ENCODE results near the gene SLC66A2.

- TF ChIP-seq YY1 (IDR thresholded peaks at IDR 0.05; ENCODE audit: low read depth), result peak; percentile 31; the same call in 1 of the 2 replicates
- TF ChIP-seq FOXM1 (IDR thresholded peaks at IDR 0.05; ENCODE audit: borderline replicate concordance, low read depth), result peak; percentile 15; the same call in 1 of the 2 replicates
- TF ChIP-seq, protein P1, sequence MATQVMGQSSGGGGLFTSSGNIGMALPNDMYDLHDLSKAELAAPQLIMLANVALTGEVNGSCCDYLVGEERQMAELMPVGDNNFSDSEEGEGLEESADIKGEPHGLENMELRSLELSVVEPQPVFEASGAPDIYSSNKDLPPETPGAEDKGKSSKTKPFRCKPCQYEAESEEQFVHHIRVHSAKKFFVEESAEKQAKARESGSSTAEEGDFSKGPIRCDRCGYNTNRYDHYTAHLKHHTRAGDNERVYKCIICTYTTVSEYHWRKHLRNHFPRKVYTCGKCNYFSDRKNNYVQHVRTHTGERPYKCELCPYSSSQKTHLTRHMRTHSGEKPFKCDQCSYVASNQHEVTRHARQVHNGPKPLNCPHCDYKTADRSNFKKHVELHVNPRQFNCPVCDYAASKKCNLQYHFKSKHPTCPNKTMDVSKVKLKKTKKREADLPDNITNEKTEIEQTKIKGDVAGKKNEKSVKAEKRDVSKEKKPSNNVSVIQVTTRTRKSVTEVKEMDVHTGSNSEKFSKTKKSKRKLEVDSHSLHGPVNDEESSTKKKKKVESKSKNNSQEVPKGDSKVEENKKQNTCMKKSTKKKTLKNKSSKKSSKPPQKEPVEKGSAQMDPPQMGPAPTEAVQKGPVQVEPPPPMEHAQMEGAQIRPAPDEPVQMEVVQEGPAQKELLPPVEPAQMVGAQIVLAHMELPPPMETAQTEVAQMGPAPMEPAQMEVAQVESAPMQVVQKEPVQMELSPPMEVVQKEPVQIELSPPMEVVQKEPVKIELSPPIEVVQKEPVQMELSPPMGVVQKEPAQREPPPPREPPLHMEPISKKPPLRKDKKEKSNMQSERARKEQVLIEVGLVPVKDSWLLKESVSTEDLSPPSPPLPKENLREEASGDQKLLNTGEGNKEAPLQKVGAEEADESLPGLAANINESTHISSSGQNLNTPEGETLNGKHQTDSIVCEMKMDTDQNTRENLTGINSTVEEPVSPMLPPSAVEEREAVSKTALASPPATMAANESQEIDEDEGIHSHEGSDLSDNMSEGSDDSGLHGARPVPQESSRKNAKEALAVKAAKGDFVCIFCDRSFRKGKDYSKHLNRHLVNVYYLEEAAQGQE (IDR thresholded peaks at IDR 0.05; ENCODE audit: low read depth), result no peak
- peak; percentile 36; the same call in 1 of the 2 replicates for TF ChIP-seq TAF1 (IDR thresholded peaks at IDR 0.05; ENCODE audit: low read depth)
- peak; percentile 75 for TF ChIP-seq CEBPB (IDR thresholded peaks at IDR 0.05)
- no peak; the same call in 1 of the 2 replicates for TF ChIP-seq EGR1 (IDR thresholded peaks at IDR 0.05)
- TF ChIP-seq CREB1 (IDR thresholded peaks at IDR 0.05; ENCODE audit: low read depth), result no peak
- TF ChIP-seq ZBTB7A (IDR thresholded peaks at IDR 0.05; ENCODE audit: low read depth), result no peak
- TF ChIP-seq EP300 (IDR thresholded peaks at IDR 0.05; ENCODE audit: borderline replicate concordance), result 0 out of 2 replicates have a peak, but pooled peaks have one; percentile 8
- TF ChIP-seq RAD21 (IDR thresholded peaks at IDR 0.05; ENCODE audit: low read depth), result no peak
These were observed 13.9 kb upstream of the SLC66A2 start for GRCh38 chr18:79965119-79965902.
